G401.6 (cell line): ENCODE data around the gene FOXP2.
"Not testable (repeated sequence)": the region's sequence is repeated elsewhere in the genome, so short reads cannot be mapped to it uniquely, and the experiment has no call there.

Source experiments
- FAIRE-seq: peaks from 2 replicates; lab custom pipeline; 2012; peaks lifted over from hg19 to GRCh38; lab: Jason Lieb, UNC

Gene FOXP2

DNA sequence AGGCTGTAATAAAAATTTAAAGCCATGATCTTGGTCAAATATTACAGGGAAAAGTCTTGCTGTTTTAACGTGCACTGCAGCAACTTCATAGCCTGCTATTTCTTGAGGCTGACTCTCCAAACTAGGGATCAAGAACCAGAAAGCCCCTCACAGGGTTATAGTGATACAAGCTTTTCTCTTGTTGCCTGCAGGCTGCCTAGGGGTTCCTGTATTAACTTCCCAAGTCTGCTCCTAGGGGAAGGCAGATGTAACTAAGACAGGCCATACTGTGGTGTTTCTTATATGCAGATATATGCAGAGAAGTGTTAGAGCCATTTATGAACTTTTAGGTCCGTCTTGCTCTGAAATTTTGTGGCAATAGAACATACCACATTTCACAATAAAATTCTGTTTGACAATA is 175.7 kb downstream of the FOXP2 start:
- no peak for FAIRE-seq

DNA sequence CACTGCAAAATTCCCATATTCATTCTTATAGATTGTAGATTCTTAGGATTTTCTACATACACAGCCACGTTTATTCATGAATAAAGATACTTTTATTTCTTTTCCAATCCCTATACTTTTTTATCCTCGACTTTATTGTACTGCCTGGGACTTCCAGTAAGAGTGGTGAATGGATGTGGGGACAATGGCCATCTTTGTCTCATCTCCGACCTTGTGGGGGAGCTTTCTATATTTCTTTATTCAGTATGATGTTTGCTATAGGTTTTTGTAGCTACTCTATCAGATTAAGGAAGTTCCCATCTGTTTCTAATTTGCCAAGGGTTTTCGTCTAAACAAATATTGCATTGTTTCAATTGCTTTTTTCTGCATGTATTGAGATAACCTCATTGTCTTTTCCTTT is 184.3 kb downstream of the FOXP2 start:
- FAIRE-seq: no peak

DNA sequence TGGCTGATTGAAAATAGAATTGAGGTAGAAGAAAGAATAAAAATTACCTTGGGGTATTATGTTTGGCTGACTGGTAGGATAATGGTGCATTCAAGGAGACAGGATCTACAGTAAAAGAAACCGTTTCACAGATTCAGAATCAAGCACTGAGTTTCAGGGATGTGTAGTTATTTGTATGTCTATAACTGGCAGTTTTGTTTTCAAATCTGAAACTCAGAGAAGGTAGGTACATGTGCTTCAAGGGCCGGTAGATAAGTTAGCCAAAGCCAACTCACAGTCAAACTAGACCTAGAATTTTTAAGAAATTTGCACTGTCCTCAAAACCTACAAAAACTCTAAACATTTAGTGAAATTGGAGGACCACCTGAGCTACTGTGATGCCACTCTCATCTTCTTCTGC is 191.5 kb downstream of the FOXP2 start:
- FAIRE-seq: no peak

DNA sequence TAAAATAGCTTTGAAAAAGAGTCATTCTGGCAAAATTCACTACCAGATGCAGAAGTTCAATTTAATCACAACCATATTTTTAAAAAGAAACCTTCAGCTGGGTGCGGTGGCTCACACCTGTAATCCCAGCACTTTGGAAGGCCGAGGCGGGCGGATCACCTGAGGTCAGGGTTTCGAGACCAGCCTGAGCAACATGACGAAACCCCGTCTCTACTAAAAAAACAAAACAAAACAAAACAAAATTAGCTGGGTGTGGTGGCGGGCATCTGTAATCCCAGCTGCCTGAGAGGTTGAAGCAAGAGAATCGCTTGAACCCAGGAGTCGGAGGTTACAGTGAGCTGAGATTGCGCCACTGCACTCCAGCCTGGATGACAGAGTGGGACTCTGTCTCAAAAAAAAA is 194.2 kb downstream of the FOXP2 start:
- not testable (repeated sequence) for FAIRE-seq

- no peak for FAIRE-seq
Observed at GRCh38 chr7:114620208-114620607, 205.6 kb downstream of the FOXP2 start.

GRCh38 chr7:114622221-114622620 is 207.6 kb downstream of the FOXP2 start:
- no peak for FAIRE-seq

DNA sequence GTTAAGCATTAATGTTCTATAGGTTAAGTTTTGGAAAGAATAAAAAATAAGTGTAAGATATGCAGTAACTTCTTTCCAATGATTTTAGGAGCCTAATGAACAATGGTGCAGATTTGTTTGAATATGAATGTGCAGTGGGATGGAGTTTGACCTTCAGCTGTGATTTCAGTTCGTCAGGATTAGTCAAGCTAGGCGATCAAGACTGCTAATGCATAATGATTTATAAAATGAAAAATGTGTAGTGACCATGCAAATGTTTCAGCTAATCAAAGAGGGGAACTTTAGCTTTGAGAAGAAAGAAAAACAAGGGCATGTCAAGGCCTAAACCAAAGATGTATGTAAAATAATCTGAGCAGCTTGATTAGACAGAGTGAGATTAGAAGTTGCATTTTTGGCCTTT is 208.5 kb downstream of the FOXP2 start:
- FAIRE-seq: no peak

- no peak for FAIRE-seq
Observed at GRCh38 chr7:114627231-114627630, 212.6 kb downstream of the FOXP2 start.

DNA sequence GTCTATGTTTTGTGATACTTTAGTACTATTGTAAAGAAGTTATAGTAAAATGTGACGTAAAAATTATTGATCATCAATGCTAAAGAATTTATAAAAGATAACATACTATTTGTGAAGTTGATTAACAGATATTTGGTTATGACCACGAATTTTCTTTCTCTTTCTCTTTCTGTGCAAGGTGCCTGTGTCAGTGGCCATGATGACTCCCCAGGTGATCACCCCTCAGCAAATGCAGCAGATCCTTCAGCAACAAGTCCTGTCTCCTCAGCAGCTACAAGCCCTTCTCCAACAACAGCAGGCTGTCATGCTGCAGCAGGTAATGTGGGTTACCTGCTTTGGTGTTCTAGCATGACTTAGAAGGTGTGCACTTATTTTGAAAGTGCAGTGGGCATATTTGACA is 213.7 kb downstream of the FOXP2 start:
- FAIRE-seq: no peak

- no peak for FAIRE-seq
Observed at GRCh38 chr7:114629762-114630161, 215.1 kb downstream of the FOXP2 start.

DNA sequence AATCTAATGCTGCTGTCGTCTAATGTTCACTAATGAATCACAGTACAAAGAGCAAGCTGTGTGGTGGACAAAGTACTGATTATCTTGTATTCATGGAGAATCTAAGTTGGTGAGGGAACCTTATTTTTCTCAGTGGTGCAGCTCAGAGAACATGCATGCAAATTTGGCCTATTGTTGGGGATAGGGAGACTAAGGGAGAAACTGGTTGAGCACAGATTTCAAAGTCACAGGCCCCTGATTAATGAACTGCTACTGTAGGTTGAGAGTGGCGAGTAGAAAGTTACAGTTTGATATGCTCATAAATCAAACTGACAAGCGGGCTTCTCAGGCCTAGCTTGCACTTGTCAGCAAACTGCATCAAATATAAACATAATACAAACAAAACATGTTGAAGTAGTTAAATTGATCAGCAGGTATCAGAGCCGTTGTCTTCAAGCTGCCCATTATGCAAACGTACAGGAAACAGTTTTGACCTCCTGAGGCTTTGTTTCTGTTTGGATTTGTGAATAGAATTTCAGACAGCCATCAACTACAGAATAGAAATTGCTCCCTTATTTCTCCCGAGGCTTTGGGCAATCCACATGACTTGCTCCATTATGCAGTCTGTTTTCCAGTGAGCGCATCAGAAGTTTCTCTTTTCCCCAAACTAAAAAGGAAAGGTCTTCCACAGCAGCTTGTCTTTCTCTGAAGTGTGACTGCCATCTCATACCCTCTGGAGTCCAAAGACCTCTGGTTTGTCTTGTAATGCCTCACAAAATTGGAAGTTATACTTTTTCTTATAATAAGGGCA is 215.8 kb downstream of the FOXP2 start:
- no peak for FAIRE-seq

- FAIRE-seq: no peak
Observed at GRCh38 chr7:114631249-114631822, 216.7 kb downstream of the FOXP2 start.

DNA sequence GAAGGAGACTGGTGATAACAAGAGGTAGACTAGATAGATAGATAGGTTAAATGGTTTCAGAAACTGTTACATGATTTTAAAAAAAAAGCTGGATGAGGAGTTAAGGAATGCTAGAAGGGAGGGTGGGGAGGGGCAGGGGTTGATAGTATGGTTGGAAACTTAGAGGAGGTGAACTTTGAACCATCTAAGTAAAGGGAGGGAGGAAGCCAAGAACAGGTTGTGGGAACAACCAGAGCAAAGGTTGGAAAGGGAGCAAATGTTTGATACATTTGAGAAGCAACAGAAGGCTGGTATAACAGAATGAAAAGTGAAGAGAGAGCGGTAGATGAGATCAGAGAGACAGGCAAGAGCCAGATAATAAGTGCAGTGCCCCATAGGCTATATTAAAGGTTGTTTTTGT is 224.8 kb downstream of the FOXP2 start:
- FAIRE-seq: no peak

DNA sequence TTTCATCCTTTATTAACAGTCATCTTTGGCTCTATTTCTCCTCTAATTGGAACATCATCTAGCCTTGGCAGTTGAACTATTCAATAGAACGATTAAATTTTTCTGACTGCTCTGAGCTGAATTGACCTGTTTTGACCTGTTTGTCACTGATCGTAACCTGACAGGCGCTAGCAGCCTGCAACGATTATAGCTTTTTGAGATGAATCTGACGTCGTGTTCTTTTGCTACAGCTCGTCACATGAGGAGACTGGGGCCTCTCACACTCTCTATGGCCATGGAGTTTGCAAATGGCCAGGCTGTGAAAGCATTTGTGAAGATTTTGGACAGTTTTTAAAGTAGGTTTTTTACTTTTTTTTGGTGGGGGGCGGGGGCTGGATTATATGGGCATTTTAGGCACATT is 229.8 kb downstream of the FOXP2 start:
- no peak for FAIRE-seq

DNA sequence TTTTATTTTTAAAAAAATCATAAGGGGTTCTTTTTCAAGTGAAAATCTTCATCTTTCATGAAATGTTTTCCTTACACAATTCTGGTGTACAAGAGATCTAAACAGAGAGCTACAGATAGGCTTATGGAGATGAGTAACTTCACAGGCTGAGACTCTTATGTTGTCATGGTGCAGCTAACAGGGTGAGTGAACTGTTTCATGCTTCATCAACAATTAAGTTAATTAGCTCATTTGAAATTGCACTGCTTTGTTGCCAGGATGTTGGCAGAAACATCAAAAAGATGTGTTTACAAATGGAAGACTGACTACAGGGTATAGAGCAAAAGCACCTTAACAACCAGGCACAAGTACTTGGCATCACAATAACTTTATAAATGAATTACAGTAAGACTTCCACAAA is 230.8 kb downstream of the FOXP2 start:
- FAIRE-seq: no peak

GRCh38 chr7:114647518-114647917 is 232.9 kb downstream of the FOXP2 start:
- no peak for FAIRE-seq

GRCh38 chr7:114648117-114648516 is 233.5 kb downstream of the FOXP2 start:
- no peak for FAIRE-seq

DNA sequence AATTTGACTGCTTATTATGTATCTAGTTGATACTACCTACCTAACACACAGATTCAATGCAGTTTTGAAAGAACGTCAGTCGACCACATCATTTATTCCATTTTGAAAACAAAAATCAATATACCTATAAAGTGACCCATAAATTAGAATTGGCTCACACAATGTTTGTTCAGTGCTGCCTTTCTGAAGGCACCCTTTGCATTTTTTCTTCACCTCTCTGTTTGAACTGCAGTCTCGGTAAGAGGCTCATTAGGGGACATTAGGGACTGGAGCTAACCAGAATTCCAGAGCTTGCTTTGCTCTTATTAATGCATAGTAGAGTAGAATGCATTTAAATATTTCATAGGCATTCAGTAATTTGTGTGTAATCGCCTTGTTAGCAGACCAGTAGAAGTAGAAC is 234.1 kb downstream of the FOXP2 start:
- no peak for FAIRE-seq

DNA sequence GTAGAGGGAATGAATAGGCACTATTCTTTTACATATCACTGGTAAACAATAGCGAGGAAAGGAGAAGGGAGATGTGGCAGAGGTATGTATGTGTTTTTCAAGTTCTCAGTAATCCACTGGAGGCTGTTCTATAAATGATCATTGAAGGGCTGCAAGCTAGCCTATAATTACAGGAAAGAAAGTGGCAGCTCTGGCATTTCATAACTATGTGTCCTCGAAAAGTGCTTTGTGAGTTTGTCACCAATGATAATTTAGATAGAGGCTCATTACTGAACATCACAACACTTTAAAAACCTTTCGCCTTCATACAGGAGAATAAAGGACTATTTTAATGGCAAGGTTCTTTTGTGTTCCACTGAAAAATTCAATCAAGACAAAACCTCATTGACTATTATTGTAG is 235.1 kb downstream of the FOXP2 start:
- FAIRE-seq: no peak

DNA sequence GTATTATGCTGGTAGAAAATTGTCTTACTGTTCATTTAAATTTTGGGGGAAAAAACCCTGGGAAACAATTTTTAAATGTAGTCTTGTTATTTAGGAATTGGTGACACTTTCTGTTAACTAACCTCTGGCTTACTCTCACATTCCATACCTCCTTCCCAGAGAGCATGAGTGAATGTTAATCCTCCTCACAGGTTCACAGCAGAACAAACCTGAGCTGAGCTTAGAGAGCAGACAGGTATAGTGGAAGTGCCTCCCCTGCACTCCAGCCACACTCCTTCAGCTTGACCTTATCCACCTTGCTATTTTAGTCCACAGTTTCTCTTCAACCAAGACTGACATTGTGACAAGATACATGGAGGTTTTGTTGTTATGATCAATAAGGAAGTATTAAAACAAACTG is 235.9 kb downstream of the FOXP2 start:
- FAIRE-seq: no peak

GRCh38 chr7:114652041-114652440 is 237.4 kb downstream of the FOXP2 start:
- FAIRE-seq: no peak

- FAIRE-seq: no peak
Observed at GRCh38 chr7:114653364-114654088, 238.9 kb downstream of the FOXP2 start.

- FAIRE-seq: no peak
Observed at GRCh38 chr7:114656466-114656865, 241.9 kb downstream of the FOXP2 start.

- FAIRE-seq: no peak
Observed at GRCh38 chr7:114657279-114657678, 242.7 kb downstream of the FOXP2 start.
